HEK293T (cell line): ENCODE data around the gene PDE6G.

Source experiments
- BHLHE40 ChIP-seq: fragments of 450-650 bp; IDR thresholded peaks from 2 replicates; pipeline ENCODE4 v1.6.1; 2016; ENCODE audit warnings: mild to moderate bottlenecking, moderate library complexity, borderline replicate concordance
- ELF4 ChIP-seq: fragments of 450-650 bp; IDR thresholded peaks from 2 replicates; pipeline ENCODE4 v1.6.1; 2017; ENCODE audit warnings: antibody characterized with exemption
- FOXK2 ChIP-seq: fragments of 450-650 bp; IDR thresholded peaks from 2 replicates; pipeline ENCODE4 v1.6.1; 2016; ENCODE audit warnings: mild to moderate bottlenecking
- FOXM1 ChIP-seq: fragments of 450-650 bp; IDR thresholded peaks from 2 replicates; pipeline ENCODE4 v1.6.1; 2017; ENCODE audit warnings: mild to moderate bottlenecking, borderline replicate concordance
- L3MBTL2 ChIP-seq: fragments of 450-650 bp; conservative IDR thresholded peaks from 2 replicates; pipeline ENCODE4 v1.6.1; 2016; ENCODE audit warnings: mild to moderate bottlenecking
- LEF1 ChIP-seq: fragments of 450-650 bp; IDR thresholded peaks from 2 replicates; pipeline ENCODE4 v1.6.1; 2017; ENCODE audit warnings: mild to moderate bottlenecking, borderline replicate concordance
- NFRKB ChIP-seq: fragments of 450-650 bp; IDR thresholded peaks from 2 replicates; pipeline ENCODE4 v1.6.1; 2016; ENCODE audit warnings: mild to moderate bottlenecking, moderate library complexity
- SP1 ChIP-seq: fragments of 450-650 bp; IDR thresholded peaks from 2 replicates; pipeline ENCODE4 v1.6.1; 2017
- SUZ12 ChIP-seq: fragments of 450-650 bp; IDR thresholded peaks from 2 replicates; pipeline ENCODE4 v1.6.1; 2016; ENCODE audit warnings: mild to moderate bottlenecking
- TARDBP ChIP-seq: fragments of 450-650 bp; IDR thresholded peaks from 2 replicates; pipeline ENCODE4 v1.6.1; 2016
- ZNF384 ChIP-seq: fragments of 450-650 bp; IDR thresholded peaks from 2 replicates; pipeline ENCODE4 v1.6.1; 2016

DNA sequence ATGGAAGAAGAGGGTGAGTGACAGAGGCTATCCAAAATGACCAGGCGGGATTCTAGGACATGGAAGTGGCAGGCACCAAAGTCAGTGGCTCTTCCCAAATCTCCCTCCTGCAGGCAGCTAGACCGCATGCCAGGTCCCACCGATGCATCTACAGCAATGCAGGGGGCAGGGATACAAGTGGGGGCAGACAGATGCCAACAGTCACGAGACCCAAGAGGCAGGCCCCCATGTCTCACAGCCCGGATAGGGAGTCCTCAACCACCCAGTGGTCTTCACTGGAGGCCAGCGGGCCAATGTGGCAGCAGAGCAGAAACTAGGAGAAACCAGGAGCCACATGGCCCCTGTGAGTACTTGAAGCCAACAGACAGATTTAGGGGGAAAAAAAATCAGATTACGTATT, 39.5 kb downstream of the PDE6G start:
- TF ChIP-seq FOXM1, result no peak
- no peak for TF ChIP-seq SP1
- TF ChIP-seq ZNF384, result no peak
- TF ChIP-seq NFRKB, result no peak
- no peak for TF ChIP-seq BHLHE40
- no peak for TF ChIP-seq SUZ12
- no peak for TF ChIP-seq FOXK2
- TF ChIP-seq TARDBP, result no peak
- no peak for TF ChIP-seq ELF4
- no peak for TF ChIP-seq LEF1
- no peak for TF ChIP-seq L3MBTL2
